Esophagus muscularis mucosa (tissue), 4 donors: Measurements from ENCODE around the gene SH3RF2. TPM values are rescaled to one million over a fixed set of nuclear protein-coding genes. Genes with fewer than 3 reads are reported as not detected.
A peak's percentile ranks its signal among the peaks of the same experiment; 100 is the strongest.

Source experiments
- DNase-seq: peaks from one replicate; pipeline ENCODE4 v3.0.0-alpha.2; 2017; ENCODE audit errors: extremely low spot score
- H3K27ac ChIP-seq, 4 donors: fragments of 200-600 bp; sonication (generic); replicated peaks in 1 of 4; 1 replicate in 3 of 4; 2 replicates in 1 of 4; pipeline ENCODE4 v1.5.1; 2016 to 2019; ENCODE audit warnings: mild to moderate bottlenecking in 1 of 4
- H3K27me3 ChIP-seq, 4 donors: fragments of 200-600 bp; sonication (generic); one replicate each; pipeline versions ENCODE4 v1.5.1 to v1.6.0; 2016 to 2019
- H3K36me3 ChIP-seq, 4 donors: fragments of 200-600 bp; sonication (generic); one replicate each; pipeline ENCODE4 v1.5.1; 2016 to 2019
- H3K4me1 ChIP-seq, 4 donors: fragments of 200-600 bp; sonication (generic); one replicate each; pipeline ENCODE4 v1.5.1; 2016 to 2019
- H3K4me3 ChIP-seq, 4 donors: fragments of 200-600 bp; sonication (generic); 1 replicate in 2 of 4; 2 replicates in 2 of 4; pipeline ENCODE4 v1.5.1; 2016 to 2019; ENCODE audit warnings: mild to moderate bottlenecking in 4 of 4, moderate library complexity in 1 of 4
- H3K9me3 ChIP-seq, 4 donors: fragments of 200-600 bp; sonication (generic); 1 replicate in 3 of 4; 2 replicates in 1 of 4; pipeline ENCODE4 v1.5.1; 2016 to 2019
- EP300 ChIP-seq: sonication (generic); formaldehyde crosslinking; IDR thresholded peaks from one replicate; pipeline ENCODE4 v1.6.1; 2017; ENCODE audit warnings: antibody characterized with exemption
- POLR2A ChIP-seq: fragments of 450-650 bp; IDR thresholded peaks from one replicate; pipeline ENCODE4 v1.6.1; 2017; ENCODE audit warnings: antibody characterized with exemption, moderate library complexity, mild to moderate bottlenecking, low read depth
- POLR2AphosphoS5 ChIP-seq, 2 donors: sonication (generic); formaldehyde crosslinking; IDR thresholded peaks; one replicate each; pipeline ENCODE4 v1.6.1; 2017; ENCODE audit warnings: antibody characterized with exemption in 2 of 2
- WGBS: methylation state at CpG from one replicate; pipeline ENCODE4 v1.1.5; 2018; 5-methylcytosine and 5-hydroxymethylcytosine counted together
- intact Hi-C: fragments of 100-400 bp; cut with DNase I; formaldehyde crosslinking; loops from one replicate; pipeline ENCODE4 v1.15.1; 2023
- total RNA-seq, 4 donors: library from RNA; depleted of rRNA; stranded (reverse); fragments of >200 nt; gene quantifications; one replicate each; pipeline versions ENCODE4 v1.1.0 to v1.2.1, GENCODE V29; 2016
- TF ChIP-seq, protein P1 (sequence below), 3 experiments: fragments of 200-600 bp in 2 of 3; fragments of 450-650 bp in 1 of 3; sonication (generic) in 2 of 3; IDR thresholded peaks; one replicate each; pipeline ENCODE4 v1.5.1; 2017 to 2019; ENCODE audit warnings: antibody characterized with exemption in 3 of 3, mild to moderate bottlenecking in 2 of 3, moderate library complexity in 1 of 3

Gene SH3RF2
- total RNA-seq, 4 donors from 2014 or later: 0.66 to 2.1 (median 1.5) TPM

DNA sequence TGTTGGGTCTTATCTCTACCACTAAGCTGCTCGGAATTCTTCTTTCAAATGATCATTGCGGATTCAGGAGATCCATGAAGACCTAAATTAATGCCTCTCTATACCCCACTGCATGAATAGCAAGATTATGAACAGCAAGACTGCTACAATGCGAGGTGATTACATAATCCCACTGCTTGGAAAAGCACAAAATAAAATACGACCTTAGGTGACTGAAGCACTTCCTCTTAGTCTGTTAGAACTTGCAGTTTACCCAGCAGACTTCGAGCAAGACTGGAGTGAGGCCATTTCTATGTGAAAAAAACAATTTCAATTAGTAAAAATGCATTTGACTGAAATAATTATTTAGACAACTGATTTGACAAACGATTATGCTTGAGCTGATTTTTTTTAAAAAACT lies 59.8 kb downstream of the SH3RF2 start:
- H3K27ac ChIP-seq: no peak overlapping the region
- H3K27me3 ChIP-seq: no peaks in the 10 kb centered on the region
- WGBS: 61% methylated on average over 6 of the region's 6 CpGs
- no peaks in the 10 kb centered on the region for H3K36me3 ChIP-seq
- no peaks in the 10 kb centered on the region for H3K4me1 ChIP-seq
- DNase-seq: no peak
- intact Hi-C loops: no loop called here
- TF ChIP-seq, protein P1, sequence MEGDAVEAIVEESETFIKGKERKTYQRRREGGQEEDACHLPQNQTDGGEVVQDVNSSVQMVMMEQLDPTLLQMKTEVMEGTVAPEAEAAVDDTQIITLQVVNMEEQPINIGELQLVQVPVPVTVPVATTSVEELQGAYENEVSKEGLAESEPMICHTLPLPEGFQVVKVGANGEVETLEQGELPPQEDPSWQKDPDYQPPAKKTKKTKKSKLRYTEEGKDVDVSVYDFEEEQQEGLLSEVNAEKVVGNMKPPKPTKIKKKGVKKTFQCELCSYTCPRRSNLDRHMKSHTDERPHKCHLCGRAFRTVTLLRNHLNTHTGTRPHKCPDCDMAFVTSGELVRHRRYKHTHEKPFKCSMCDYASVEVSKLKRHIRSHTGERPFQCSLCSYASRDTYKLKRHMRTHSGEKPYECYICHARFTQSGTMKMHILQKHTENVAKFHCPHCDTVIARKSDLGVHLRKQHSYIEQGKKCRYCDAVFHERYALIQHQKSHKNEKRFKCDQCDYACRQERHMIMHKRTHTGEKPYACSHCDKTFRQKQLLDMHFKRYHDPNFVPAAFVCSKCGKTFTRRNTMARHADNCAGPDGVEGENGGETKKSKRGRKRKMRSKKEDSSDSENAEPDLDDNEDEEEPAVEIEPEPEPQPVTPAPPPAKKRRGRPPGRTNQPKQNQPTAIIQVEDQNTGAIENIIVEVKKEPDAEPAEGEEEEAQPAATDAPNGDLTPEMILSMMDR (IDR thresholded peaks at IDR 0.05): no peak
- no peak for TF ChIP-seq POLR2A
- TF ChIP-seq EP300: no peak
- TF ChIP-seq POLR2AphosphoS5 (IDR thresholded peaks at IDR 0.05): no peak
- H3K4me3 ChIP-seq: no peak overlapping the region
- H3K9me3 ChIP-seq: peaks cover 0 to 9% (median 0%) of the 10 kb centered on the region in 4 donors

DNA sequence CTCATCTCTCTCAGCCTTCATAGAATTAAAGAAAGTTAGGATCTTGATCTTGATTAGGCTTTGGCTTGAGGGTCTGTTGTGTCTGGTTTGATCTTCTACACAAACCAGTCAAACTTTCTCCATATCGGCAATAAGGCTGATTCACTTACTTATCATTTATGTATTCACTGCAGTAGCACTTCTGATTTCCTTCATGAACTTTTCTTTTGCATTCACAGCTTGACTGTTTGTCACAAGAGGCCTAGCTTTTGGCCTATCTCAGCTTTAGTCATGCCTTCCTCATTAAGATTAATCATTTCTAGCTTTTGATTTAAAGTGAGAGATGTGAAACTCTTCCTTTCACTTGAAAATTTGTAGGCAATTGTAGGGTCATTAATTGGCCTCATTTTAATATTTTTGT lies 62.8 kb downstream of the SH3RF2 start:
- DNase-seq: no peak
- Histone ChIP-seq H3K27me3 (no peaks in the 10 kb centered on the region), H3K9me3 (no peaks in the 10 kb centered on the region), H3K4me3 (no peak overlapping the region), H3K27ac (no peak overlapping the region), H3K4me1 (no peaks in the 10 kb centered on the region), H3K36me3 (no peaks in the 10 kb centered on the region)
- intact Hi-C loops: no loop called here
- 86% methylated on average over 1 of the region's 1 CpG for WGBS
- no peak for TF ChIP-seq POLR2A
- no peak for TF ChIP-seq EP300
- TF ChIP-seq, protein P1 (IDR thresholded peaks at IDR 0.05): no peak
- TF ChIP-seq POLR2AphosphoS5 (IDR thresholded peaks at IDR 0.05): no peak

DNA sequence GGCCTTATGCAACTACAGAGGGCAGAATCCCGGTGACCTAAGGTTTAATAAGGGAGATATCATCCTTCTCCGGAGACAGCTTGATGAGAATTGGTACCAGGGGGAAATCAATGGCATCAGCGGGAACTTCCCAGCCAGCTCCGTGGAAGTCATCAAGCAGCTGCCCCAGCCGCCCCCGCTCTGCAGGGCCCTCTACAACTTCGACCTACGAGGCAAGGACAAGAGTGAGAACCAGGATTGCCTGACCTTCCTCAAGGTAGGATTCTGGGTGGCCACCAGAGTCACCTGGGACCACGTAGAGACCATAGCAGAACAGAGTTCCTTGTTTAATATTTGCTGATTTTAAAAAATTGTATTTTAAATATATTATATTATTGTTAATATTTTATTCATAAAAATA lies 63.7 kb downstream of the SH3RF2 start:
- TF ChIP-seq POLR2A: no peak
- no peak for TF ChIP-seq EP300
- no peak for TF ChIP-seq POLR2AphosphoS5 (IDR thresholded peaks at IDR 0.05)
- TF ChIP-seq, protein P1 (IDR thresholded peaks at IDR 0.05): no peak
- no peak for DNase-seq
- Histone ChIP-seq H3K4me3 (no peak overlapping the region), H3K9me3 (no peaks in the 10 kb centered on the region), H3K4me1 (no peaks in the 10 kb centered on the region), H3K36me3 (no peaks in the 10 kb centered on the region), H3K27ac (no peak overlapping the region), H3K27me3 (no peaks in the 10 kb centered on the region)
- intact Hi-C loops: no loop called here
- WGBS: 96% methylated on average over 9 of the region's 9 CpGs

DNA sequence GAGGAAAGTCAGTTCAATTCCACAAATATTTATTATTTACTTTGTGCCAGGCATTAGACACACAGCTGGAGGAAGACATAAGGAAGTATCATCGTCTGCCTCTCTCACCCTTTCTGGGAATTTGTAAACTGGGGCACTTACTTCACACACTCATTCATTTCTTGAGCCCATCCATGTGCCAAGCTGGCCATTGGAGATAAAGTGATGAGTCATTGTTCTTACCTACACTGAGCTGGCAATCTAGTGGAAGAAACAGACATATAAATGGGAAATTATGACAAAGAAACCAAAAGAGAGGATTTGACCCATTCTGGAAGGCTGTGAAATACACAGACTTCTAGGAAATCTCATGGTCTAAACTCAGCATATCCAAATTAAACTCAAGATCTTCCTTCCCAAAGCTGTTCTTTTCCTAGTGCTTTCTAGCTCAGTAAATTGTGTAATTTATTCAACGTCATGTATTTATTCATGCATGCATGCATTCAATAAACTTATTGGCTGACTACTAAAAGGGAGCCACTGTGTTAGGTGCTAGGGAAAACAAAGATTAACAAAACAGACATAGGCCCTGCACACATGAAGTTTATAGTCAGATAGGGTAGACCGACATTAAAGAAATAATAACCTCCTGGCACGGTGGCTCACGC lies 65.3 kb downstream of the SH3RF2 start:
- no peaks in the 10 kb centered on the region for H3K9me3 ChIP-seq
- no peaks in the 10 kb centered on the region for H3K4me1 ChIP-seq
- intact Hi-C loops: no loop called here
- peak; percentile 47 for DNase-seq
- no peak overlapping the region for H3K4me3 ChIP-seq
- H3K27me3 ChIP-seq: no peaks in the 10 kb centered on the region
- 85% methylated on average over 5 of the region's 5 CpGs for WGBS
- TF ChIP-seq EP300 (no peak), POLR2A (no peak), POLR2AphosphoS5 (IDR thresholded peaks at IDR 0.05) (no peak)
- TF ChIP-seq, protein P1 (IDR thresholded peaks at IDR 0.05): no peak
- no peak overlapping the region for H3K27ac ChIP-seq
- no peaks in the 10 kb centered on the region for H3K36me3 ChIP-seq

DNA sequence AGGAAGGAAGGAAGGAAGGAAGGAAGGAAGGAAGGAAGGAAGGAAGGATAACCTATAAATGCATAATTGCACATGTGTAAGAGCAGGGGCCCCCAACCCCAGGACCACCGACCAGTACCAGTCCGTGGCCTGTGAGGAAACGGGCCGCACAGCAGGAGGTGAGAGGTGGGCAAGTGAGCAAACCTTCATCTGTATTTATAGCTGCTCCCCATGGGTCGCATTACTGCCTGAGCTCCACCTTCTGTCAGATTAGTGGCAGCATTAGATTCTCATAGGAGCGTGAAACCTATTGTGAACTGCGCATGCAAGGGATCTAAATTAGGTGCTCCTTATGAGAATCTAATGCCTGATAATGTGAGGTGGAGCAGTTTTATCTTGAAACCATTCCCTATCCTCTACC lies 66.1 kb downstream of the SH3RF2 start:
- TF ChIP-seq, protein P1 (IDR thresholded peaks at IDR 0.05): no peak
- no peak for TF ChIP-seq POLR2A

More for the DNA sequence above, 66.1 kb downstream of the SH3RF2 start:
- H3K4me3 ChIP-seq: no peak overlapping the region
- WGBS: 94% methylated on average over 7 of the region's 7 CpGs
- no peaks in the 10 kb centered on the region for H3K9me3 ChIP-seq
- peak; percentile 47 for DNase-seq
- H3K27ac ChIP-seq: no peak overlapping the region
- intact Hi-C loops: no loop called here
- H3K4me1 ChIP-seq: no peaks in the 10 kb centered on the region
- no peaks in the 10 kb centered on the region for H3K27me3 ChIP-seq
- H3K36me3 ChIP-seq: no peaks in the 10 kb centered on the region
